ENCODE data around the gene SMS.

GRCh38 chrX:21907260-21907659 is 33.2 kb upstream of the SMS start:
- TF ChIP-seq POLR2AphosphoS5 (IDR thresholded peaks at IDR 0.05; ENCODE audit: low read depth, low read length) (no peak), FOXP2 (optimal IDR thresholded peaks at IDR 0.05; ENCODE audit: borderline replicate concordance, extremely low read depth, extremely low read length, insufficient read depth) (no peak), REST (IDR thresholded peaks at IDR 0.05; ENCODE audit: insufficient read depth in 1 of 2, low read depth in 2 of 2, low read length in 2 of 2) (no peak), TAF1 (IDR thresholded peaks at IDR 0.05; ENCODE audit: borderline replicate concordance, insufficient read depth, low read length) (no peak)
